ENCODE measurements around the gene ZNF217.
A peak's percentile ranks its signal among the peaks of the same experiment; 100 is the strongest.

DNA sequence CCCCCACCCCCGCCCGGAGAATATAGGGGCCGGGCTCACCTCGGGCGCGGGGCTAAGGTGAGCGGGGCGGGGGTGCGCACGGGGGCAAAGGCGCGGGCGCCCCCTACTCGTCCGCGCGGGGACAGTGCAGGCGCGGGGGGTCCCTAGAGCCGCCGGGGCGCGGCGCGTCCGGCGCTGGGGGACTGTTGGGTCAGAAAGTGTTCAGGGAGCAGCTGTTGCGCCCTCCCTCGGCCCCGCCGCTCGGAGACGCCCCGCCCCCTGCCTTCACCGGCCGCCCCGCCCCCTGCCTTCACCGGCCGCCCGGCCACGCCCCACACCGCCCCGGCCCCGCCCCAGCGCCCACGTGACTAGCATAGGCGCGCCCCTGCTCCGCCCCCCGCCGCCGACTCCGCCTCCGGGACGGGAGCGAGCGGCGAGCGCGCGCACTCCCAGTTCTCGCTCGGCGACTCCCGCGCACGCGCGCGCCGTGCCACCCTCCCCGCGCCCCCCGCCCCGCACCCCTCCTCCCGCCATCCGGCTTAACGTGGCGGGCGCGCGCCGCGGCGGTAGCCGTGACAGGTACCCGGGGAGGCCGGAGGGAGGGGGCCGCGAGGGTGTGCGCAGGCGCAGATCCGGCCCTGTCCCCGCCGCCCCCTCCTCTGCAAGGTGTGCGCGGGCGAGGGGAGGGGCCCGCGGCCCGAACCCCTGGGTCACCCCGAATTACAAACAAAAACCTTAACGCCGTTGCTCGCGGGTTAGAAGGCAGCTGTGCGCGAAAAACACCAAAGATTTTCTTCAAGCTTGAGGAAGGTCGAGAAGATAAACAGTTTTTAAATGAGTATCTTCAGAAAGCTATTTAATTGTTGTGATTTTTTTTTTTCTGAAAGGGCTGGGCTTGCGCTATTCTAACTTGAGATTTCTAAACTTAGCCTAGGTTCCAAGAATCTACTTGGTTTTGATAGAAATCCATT, 704 bp upstream of the ZNF217 start:
- TF ChIP-seq, protein P1, sequence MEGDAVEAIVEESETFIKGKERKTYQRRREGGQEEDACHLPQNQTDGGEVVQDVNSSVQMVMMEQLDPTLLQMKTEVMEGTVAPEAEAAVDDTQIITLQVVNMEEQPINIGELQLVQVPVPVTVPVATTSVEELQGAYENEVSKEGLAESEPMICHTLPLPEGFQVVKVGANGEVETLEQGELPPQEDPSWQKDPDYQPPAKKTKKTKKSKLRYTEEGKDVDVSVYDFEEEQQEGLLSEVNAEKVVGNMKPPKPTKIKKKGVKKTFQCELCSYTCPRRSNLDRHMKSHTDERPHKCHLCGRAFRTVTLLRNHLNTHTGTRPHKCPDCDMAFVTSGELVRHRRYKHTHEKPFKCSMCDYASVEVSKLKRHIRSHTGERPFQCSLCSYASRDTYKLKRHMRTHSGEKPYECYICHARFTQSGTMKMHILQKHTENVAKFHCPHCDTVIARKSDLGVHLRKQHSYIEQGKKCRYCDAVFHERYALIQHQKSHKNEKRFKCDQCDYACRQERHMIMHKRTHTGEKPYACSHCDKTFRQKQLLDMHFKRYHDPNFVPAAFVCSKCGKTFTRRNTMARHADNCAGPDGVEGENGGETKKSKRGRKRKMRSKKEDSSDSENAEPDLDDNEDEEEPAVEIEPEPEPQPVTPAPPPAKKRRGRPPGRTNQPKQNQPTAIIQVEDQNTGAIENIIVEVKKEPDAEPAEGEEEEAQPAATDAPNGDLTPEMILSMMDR (IDR thresholded peaks at IDR 0.05), result peak; percentile 83
- peak; percentile 32; the same call in 1 of the 2 replicates for TF ChIP-seq POLR2AphosphoS5 (IDR thresholded peaks at IDR 0.05; ENCODE audit: low read depth, low read length)
